Measurements from ENCODE around the gene MDFI. TPM values are rescaled to one million over a fixed set of nuclear protein-coding genes. Genes with fewer than 3 reads are reported as not detected.

MDFI gene
- polyA plus RNA-seq, 1 experiment, result 0.19 TPM

DNA sequence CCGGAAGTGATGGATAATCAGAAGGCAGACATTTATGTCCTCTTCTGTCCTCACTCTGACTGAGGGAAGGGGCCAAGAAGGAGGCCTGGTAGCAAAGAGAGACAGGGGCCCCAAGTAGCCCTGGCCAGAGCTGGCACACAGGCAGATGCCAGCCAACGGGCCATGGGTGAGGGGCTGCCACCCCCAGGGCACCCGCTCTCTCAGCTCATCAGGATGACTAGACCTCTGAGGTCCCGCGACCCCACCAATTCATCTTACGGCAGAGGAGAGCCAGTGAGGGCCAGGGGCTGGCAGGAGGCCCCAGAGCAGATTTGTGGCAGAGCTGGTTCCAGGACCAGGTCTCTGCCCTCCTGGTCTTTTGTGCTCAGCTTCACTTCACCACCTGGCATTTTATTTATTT lies 43.1 kb upstream of the MDFI start:
- CTCF ChIA-PET, result interaction anchor here (0.6 to 14.3 kb wide), 8 partner anchors 8 to 406 kb away, joined by 3 to 195 read pairs (median 6); no protein-coding TSS in a partner anchor
- no peaks in the 10 kb centered on the region for H3K27me3 ChIP-seq (ENCODE audit: control insufficient read depth, insufficient read depth, low read length)
- no peaks in the 10 kb centered on the region for H3K9me3 ChIP-seq (ENCODE audit: control insufficient read depth, insufficient read depth, low read length)
- TF ChIP-seq CTCF (IDR thresholded peaks at IDR 0.05; ENCODE audit: low read depth, low read length), result no peak
- POLR2A ChIA-PET, result interaction anchor here (0.6 kb wide), 1 partner anchor 86 kb away, joined by 6 read pairs; no protein-coding TSS in a partner anchor
- no peak overlapping the region for H3K4me3 ChIP-seq (ENCODE audit: low read depth, low read length)
- H3K27ac ChIP-seq (ENCODE audit: low read depth, low read length), result no peak overlapping the region
- no peak for DNase-seq (ENCODE audit: low read depth, low spot score)

- ChIA-PET CTCF (interaction anchor here (1.1 to 14.3 kb wide), 4 partner anchors 90 to 290 kb away, joined by 3 to 195 read pairs (median 13); no protein-coding TSS in a partner anchor), POLR2A (no interaction called here)
- Histone ChIP-seq H3K4me3 (ENCODE audit: low read depth, low read length) (no peak overlapping the region), H3K27me3 (ENCODE audit: control insufficient read depth, insufficient read depth, low read length) (no peaks in the 10 kb centered on the region), H3K9me3 (ENCODE audit: control insufficient read depth, insufficient read depth, low read length) (no peaks in the 10 kb centered on the region), H3K27ac (ENCODE audit: low read depth, low read length) (no peak overlapping the region)
- DNase-seq (ENCODE audit: low read depth, low spot score), result no peak
- TF ChIP-seq CTCF (IDR thresholded peaks at IDR 0.05; ENCODE audit: low read depth, low read length), result no peak
These were observed 42.1 kb upstream of the MDFI start for GRCh38 chr6:41596096-41596685.

- no peak for TF ChIP-seq CTCF (IDR thresholded peaks at IDR 0.05; ENCODE audit: low read depth, low read length)
- ChIA-PET CTCF (interaction anchor here (0.7 to 14.3 kb wide), 4 partner anchors 87 to 226 kb away, joined by 3 to 195 read pairs (median 8); no protein-coding TSS in a partner anchor), POLR2A (no interaction called here)
- DNase-seq (ENCODE audit: low read depth, low spot score), result no peak
- Histone ChIP-seq H3K9me3 (ENCODE audit: control insufficient read depth, insufficient read depth, low read length) (no peaks in the 10 kb centered on the region), H3K27me3 (ENCODE audit: control insufficient read depth, insufficient read depth, low read length) (no peaks in the 10 kb centered on the region), H3K4me3 (ENCODE audit: low read depth, low read length) (no peak overlapping the region), H3K27ac (ENCODE audit: low read depth, low read length) (no peak overlapping the region)
These were observed 41.5 kb upstream of the MDFI start for GRCh38 chr6:41596807-41597206.

GRCh38 chr6:41597246-41598000 lies 40.8 kb upstream of the MDFI start:
- ChIA-PET CTCF (interaction anchor here (0.7 to 14.3 kb wide), 4 partner anchors 86 to 226 kb away, joined by 3 to 195 read pairs (median 8); no protein-coding TSS in a partner anchor), POLR2A (no interaction called here)
- DNase-seq (ENCODE audit: low read depth, low spot score), result no peak
- H3K27me3 ChIP-seq (ENCODE audit: control insufficient read depth, insufficient read depth, low read length), result no peaks in the 10 kb centered on the region
- no peak overlapping the region for H3K4me3 ChIP-seq (ENCODE audit: low read depth, low read length)
- no peak for TF ChIP-seq CTCF (IDR thresholded peaks at IDR 0.05; ENCODE audit: low read depth, low read length)
- no peak overlapping the region for H3K27ac ChIP-seq (ENCODE audit: low read depth, low read length)
- no peaks in the 10 kb centered on the region for H3K9me3 ChIP-seq (ENCODE audit: control insufficient read depth, insufficient read depth, low read length)

DNA sequence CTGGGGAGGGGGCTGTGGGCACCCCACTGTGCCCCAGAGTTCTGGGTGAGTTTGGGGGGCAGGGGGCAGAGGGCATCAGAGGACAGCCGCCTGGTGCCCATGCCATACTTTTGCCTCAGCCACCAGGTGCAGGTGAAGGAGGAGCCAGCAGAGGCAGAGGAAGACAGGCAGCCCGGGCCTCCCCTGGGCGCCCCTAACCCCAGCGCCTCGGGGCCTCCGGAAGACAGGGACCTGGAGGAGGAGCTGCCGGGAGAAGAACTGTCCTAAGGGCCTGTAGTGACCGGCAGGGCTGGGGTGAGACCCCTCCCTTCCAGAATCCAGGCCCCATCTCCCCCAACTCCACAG lies 39.6 kb upstream of the MDFI start:
- CTCF ChIA-PET, result interaction anchor here (0.6 to 14.3 kb wide), 2 partner anchors 228 to 348 kb away, joined by 3 to 195 read pairs; no protein-coding TSS in a partner anchor
- POLR2A ChIA-PET, result no interaction called here
- no peak for TF ChIP-seq CTCF (IDR thresholded peaks at IDR 0.05; ENCODE audit: low read depth, low read length)
- Histone ChIP-seq H3K27me3 (ENCODE audit: control insufficient read depth, insufficient read depth, low read length) (no peaks in the 10 kb centered on the region), H3K27ac (ENCODE audit: low read depth, low read length) (no peak overlapping the region), H3K4me3 (ENCODE audit: low read depth, low read length) (no peak overlapping the region), H3K9me3 (ENCODE audit: control insufficient read depth, insufficient read depth, low read length) (no peaks in the 10 kb centered on the region)
- no peak for DNase-seq (ENCODE audit: low read depth, low spot score)

Data from AG04450 (cell line).